HL-60 (cell line): ENCODE results near the gene GPHA2.
A peak's percentile ranks its signal among the peaks of the same experiment; 100 is the strongest.

ENCODE experiments used
- DNase-seq, 2 experiments: peaks; one replicate each; pipeline ENCODE4 v3.0.0-alpha.2; 2010 to 2020; ENCODE audit warnings: low read depth in 1 of 2, low spot score in 1 of 2
- H3K27ac ChIP-seq: fragments of 250-450 bp; sonication (Bioruptor Pico); replicated peaks from 2 replicates; pipeline ENCODE4 v1.5.1; 2020; ENCODE audit warnings: mild to moderate bottlenecking, moderate library complexity
- H3K27me3 ChIP-seq: fragments of 250-450 bp; sonication (Bioruptor Pico); 2 replicates; pipeline ENCODE4 v1.5.1; 2021; ENCODE audit warnings: mild to moderate bottlenecking, moderate library complexity; ENCODE audit not compliant: insufficient read depth, poor library complexity, severe bottlenecking
- H3K4me3 ChIP-seq: replicated peaks from 2 replicates; pipeline ENCODE4 v1.5.1; 2011; ENCODE audit warnings: mild to moderate bottlenecking, control low read depth, low read length; ENCODE audit not compliant: insufficient read depth
- CTCF ChIP-seq: IDR thresholded peaks from one replicate; pipeline ENCODE4 v1.5.1; 2011; ENCODE audit warnings: low read length, control low read depth, inconsistent platforms; ENCODE audit not compliant: insufficient read depth
- GABPA ChIP-seq: IDR thresholded peaks from 2 replicates; pipeline ENCODE4 v1.6.1; 2012; ENCODE audit warnings: low read depth
- POLR2AphosphoS5 ChIP-seq: IDR thresholded peaks from 2 replicates; pipeline ENCODE4 v1.6.1; 2012; ENCODE audit warnings: low read depth
- REST ChIP-seq: IDR thresholded peaks from 2 replicates; pipeline ENCODE4 v1.6.1; 2012; ENCODE audit warnings: low read depth; ENCODE audit not compliant: insufficient replicate concordance
- SPI1 ChIP-seq: IDR thresholded peaks from 2 replicates; pipeline ENCODE4 v1.6.1; 2012; ENCODE audit warnings: low read depth, mild to moderate bottlenecking, borderline replicate concordance

GPHA2 gene

GRCh38 chr11:64894070-64894811, 41.5 kb downstream of the GPHA2 start:
- Histone ChIP-seq H3K27ac (no peak overlapping the region), H3K27me3 (no peaks in the 10 kb centered on the region), H3K4me3 (no peak overlapping the region)
- TF ChIP-seq POLR2AphosphoS5 = no peak
- peak; percentile 78 for TF ChIP-seq CTCF
- DNase-seq = peak; percentile 69 to 86

- H3K27ac ChIP-seq = no peak overlapping the region
Measured at GRCh38 chr11:64893194-64894069, 42.3 kb downstream of the GPHA2 start.

GRCh38 chr11:64892838-64893193, 42.9 kb downstream of the GPHA2 start:
- H3K4me3 ChIP-seq = no peak overlapping the region
- no peak overlapping the region for H3K27ac ChIP-seq
- no peak for TF ChIP-seq SPI1
- TF ChIP-seq GABPA = no peak
- TF ChIP-seq CTCF = no peak
- DNase-seq = no peak
- no peaks in the 10 kb centered on the region for H3K27me3 ChIP-seq

More at GRCh38 chr11:64893194-64894069, 42.3 kb downstream of the GPHA2 start:
- no peak for TF ChIP-seq SPI1
- peak; percentile 33; the same call in 1 of the 2 replicates for TF ChIP-seq POLR2AphosphoS5
- Histone ChIP-seq H3K4me3 (no peak overlapping the region), H3K27me3 (no peaks in the 10 kb centered on the region)
- no peak for DNase-seq

GRCh38 chr11:64892411-64892831, 43.3 kb downstream of the GPHA2 start:
- H3K4me3 ChIP-seq = no peak overlapping the region
- no peaks in the 10 kb centered on the region for H3K27me3 ChIP-seq
- TF ChIP-seq REST (no peak), POLR2AphosphoS5 (no peak), CTCF (no peak), GABPA (no peak), SPI1 (no peak)
- DNase-seq = no peak
- no peak overlapping the region for H3K27ac ChIP-seq

- H3K27me3 ChIP-seq = no peaks in the 10 kb centered on the region
- DNase-seq = no peak
- TF ChIP-seq CTCF = no peak
- TF ChIP-seq REST = no peak
- no peak for TF ChIP-seq SPI1
- no peak for TF ChIP-seq POLR2AphosphoS5
- no peak for TF ChIP-seq GABPA
- H3K4me3 ChIP-seq = no peak overlapping the region
- no peak overlapping the region for H3K27ac ChIP-seq
Measured at GRCh38 chr11:64891880-64892279, 43.8 kb downstream of the GPHA2 start.
